Testis (tissue), 3 donors: ENCODE results near the gene MET. TPM values are rescaled to one million over a fixed set of nuclear protein-coding genes. Genes with fewer than 3 reads are reported as not detected.
"Not testable (repeated sequence)": the region's sequence is repeated elsewhere in the genome, so short reads cannot be mapped to it uniquely, and the experiment has no call there.

Experiments used
- DNase-seq: peaks from one replicate; pipeline ENCODE4 v3.0.0-alpha.2; 2019
- H3K27ac ChIP-seq, 2 donors: fragments of 200-600 bp; sonication (generic); one replicate each; pipeline ENCODE4 v1.5.1; 2019
- H3K27me3 ChIP-seq: fragments of 200-600 bp; sonication (generic); one replicate; pipeline ENCODE4 v1.5.1; 2019
- H3K36me3 ChIP-seq: fragments of 200-600 bp; sonication (generic); one replicate; pipeline ENCODE4 v1.5.1; 2017; ENCODE audit warnings: low read depth; ENCODE audit errors: missing control alignments
- H3K4me1 ChIP-seq: fragments of 200-600 bp; sonication (generic); one replicate; pipeline ENCODE4 v1.5.1; 2019
- H3K4me3 ChIP-seq, 2 donors: fragments of 200-600 bp; sonication (generic); one replicate each; pipeline ENCODE4 v1.5.1; 2017 to 2019
- H3K9me3 ChIP-seq: fragments of 200-600 bp; sonication (generic); one replicate; pipeline ENCODE4 v1.5.1; 2017
- CTCF ChIP-seq, 3 experiments: fragments of 450-650 bp in 2 of 3; fragments of 200-600 bp in 1 of 3; sonication (generic) in 1 of 3; IDR thresholded peaks; one replicate each; pipeline ENCODE4 v1.5.1; 2016 to 2019; ENCODE audit warnings: antibody characterized with exemption in 3 of 3, mild to moderate bottlenecking in 2 of 3, moderate library complexity in 1 of 3
- POLR2A ChIP-seq: fragments of 450-650 bp; IDR thresholded peaks from one replicate; pipeline ENCODE4 v1.6.1; 2017; ENCODE audit warnings: antibody characterized with exemption, mild to moderate bottlenecking, moderate library complexity
- WGBS, 2 donors: methylation state at CpG; one replicate each; pipeline ENCODE4 v1.1.5; 2018; 5-methylcytosine and 5-hydroxymethylcytosine counted together
- intact Hi-C: fragments of 100-400 bp; cut with DNase I; formaldehyde crosslinking; loops from one replicate; pipeline ENCODE4 v1.15.1; 2023; ENCODE audit warnings: low total_unique reads
- polyA plus RNA-seq: library from polyadenylated mRNA; stranded (reverse); fragments of 350-450 nt; fragmentation: Illumina TruSeq; extraction: RNeasy Lipid Tissue Mini Kit (QIAGEN cat#74804); gene quantifications from one replicate; pipeline ENCODE4 v1.2.3, GENCODE V29; 2014; ENCODE audit warnings: low read depth, low replicate concordance; ENCODE audit not compliant: insufficient read depth
- total RNA-seq, 2 donors: library from RNA; depleted of rRNA; stranded (reverse); fragments of >200 nt; gene quantifications; one replicate each; pipeline ENCODE4 v1.2.3, GENCODE V29; 2016

Gene MET
- total and polyA plus RNA-seq, 3 donors from 2014 or later: 2.0 to 3.9 (median 3.2) TPM

GRCh38 chr7:116650436-116650835 is 21.6 kb upstream of the MET start:
- Histone ChIP-seq H3K36me3 (no peaks in the 10 kb centered on the region), H3K27ac (no peak overlapping the region), H3K4me1 (no peaks in the 10 kb centered on the region), H3K4me3 (no peak overlapping the region), H3K9me3 (no peaks in the 10 kb centered on the region), H3K27me3 (no peaks in the 10 kb centered on the region)
- no peak for DNase-seq
- WGBS, 2 donors: 84 to 86% methylated on average over 1 of the region's 1 CpG
- intact Hi-C loops: no loop called here
- TF ChIP-seq POLR2A (no peak), CTCF (IDR thresholded peaks at IDR 0.05) (no peak)

- Histone ChIP-seq H3K4me1 (no peaks in the 10 kb centered on the region), H3K4me3 (no peak overlapping the region), H3K9me3 (no peaks in the 10 kb centered on the region), H3K27me3 (no peaks in the 10 kb centered on the region), H3K36me3 (no peaks in the 10 kb centered on the region), H3K27ac (no peak overlapping the region)
- no peak for DNase-seq
- WGBS, 2 donors: 85 to 94% methylated on average over 3 of the region's 3 CpGs
- TF ChIP-seq POLR2A: no peak
- no peak for TF ChIP-seq CTCF (IDR thresholded peaks at IDR 0.05)
- intact Hi-C loops: no loop called here
Observed at GRCh38 chr7:116652793-116653192, 19.2 kb upstream of the MET start.

GRCh38 chr7:116653204-116653603 is 18.8 kb upstream of the MET start:
- Histone ChIP-seq H3K27ac (no peak overlapping the region), H3K4me3 (no peak overlapping the region), H3K4me1 (no peaks in the 10 kb centered on the region), H3K9me3 (no peaks in the 10 kb centered on the region), H3K36me3 (no peaks in the 10 kb centered on the region), H3K27me3 (no peaks in the 10 kb centered on the region)
- TF ChIP-seq CTCF (IDR thresholded peaks at IDR 0.05) (no peak), POLR2A (no peak)
- intact Hi-C loops: no loop called here
- WGBS, 2 donors: 85 to 86% methylated on average over 3 of the region's 3 CpGs
- no peak for DNase-seq

- 77 to 79% methylated on average over 2 of the region's 2 CpGs for WGBS, 2 donors
- Histone ChIP-seq H3K4me1 (no peaks in the 10 kb centered on the region), H3K9me3 (no peaks in the 10 kb centered on the region), H3K27me3 (no peaks in the 10 kb centered on the region), H3K36me3 (no peaks in the 10 kb centered on the region), H3K4me3 (no peak overlapping the region), H3K27ac (no peak overlapping the region)
- no peak for DNase-seq
- intact Hi-C loops: no loop called here
- TF ChIP-seq CTCF (IDR thresholded peaks at IDR 0.05): no peak
Observed at GRCh38 chr7:116653646-116654045, 18.4 kb upstream of the MET start.

GRCh38 chr7:116659248-116659647 is 12.7 kb upstream of the MET start:
- not testable (repeated sequence) for DNase-seq, H3K36me3 ChIP-seq, H3K9me3 ChIP-seq, H3K27ac ChIP-seq, H3K4me3 ChIP-seq, H3K4me1 ChIP-seq, H3K27me3 ChIP-seq
- intact Hi-C loops: loop anchor here (5.0 kb wide), 1 partner anchor 133 kb away; no protein-coding TSS in a partner anchor
